NCI-H82 (cell line): ENCODE data around the gene LMO7.

Source experiments
- DNase-seq: peaks from one replicate; lab custom pipeline; 2025; lab: John Stamatoyannopoulos, UW

The LMO7 gene

DNA sequence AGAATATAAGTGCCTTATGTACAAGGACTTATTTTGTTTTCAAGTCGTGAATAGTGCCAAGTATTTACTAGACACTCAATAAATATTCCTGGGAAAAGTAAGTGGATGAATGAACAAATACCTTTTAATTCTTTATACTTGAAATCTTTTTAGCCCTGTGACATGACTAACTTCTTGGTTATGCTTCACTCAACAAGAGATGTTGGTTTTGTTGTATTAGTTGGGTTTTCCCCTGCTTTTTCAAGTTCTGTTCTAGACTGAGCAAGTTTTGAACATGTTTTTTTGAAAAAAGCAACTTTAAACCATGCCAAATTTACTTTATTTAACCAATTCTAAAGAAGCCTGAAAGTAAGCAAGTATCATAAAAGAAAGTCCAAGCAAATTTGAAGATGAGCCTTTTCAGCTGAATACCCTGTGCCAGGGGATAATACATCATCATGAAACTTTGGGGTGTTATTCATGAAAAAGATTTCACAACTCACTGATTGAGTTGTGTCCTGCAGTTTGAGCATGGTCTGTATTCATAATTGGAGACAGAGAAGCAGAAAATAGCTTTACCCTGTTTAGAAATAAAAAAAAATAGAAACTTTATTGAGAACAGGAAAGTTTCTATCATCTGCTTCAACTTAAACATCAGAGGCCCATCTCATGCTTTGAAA lies 11.1 kb downstream of the LMO7 start:
- DNase-seq: no peak

GRCh38 chr13:75648446-75648845 lies 12.3 kb downstream of the LMO7 start:
- DNase-seq: no peak

DNA sequence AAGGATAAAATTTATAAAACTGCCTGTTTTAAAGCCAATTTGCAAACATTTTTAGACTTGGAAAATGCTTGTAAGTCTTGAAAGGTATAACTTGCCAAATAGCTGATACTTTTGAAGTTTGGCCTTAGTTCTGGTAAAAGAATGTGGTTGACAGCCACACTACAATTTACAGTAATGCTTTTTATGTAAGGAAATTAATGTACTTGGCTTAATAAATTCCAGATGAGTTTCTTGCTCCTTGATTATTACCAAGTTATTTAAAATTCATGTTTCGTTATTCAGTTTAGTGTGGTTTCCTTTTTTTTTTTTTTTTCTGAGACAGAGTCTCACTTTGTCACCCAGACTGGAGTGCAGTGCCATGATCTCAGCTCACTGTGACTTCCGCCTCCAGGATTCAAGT lies 14.9 kb downstream of the LMO7 start:
- no peak for DNase-seq

- DNase-seq: no peak
Observed at GRCh38 chr13:75652726-75653125, 16.6 kb downstream of the LMO7 start.

- DNase-seq: no peak
Observed at GRCh38 chr13:75656425-75656989, 20.4 kb downstream of the LMO7 start.

DNA sequence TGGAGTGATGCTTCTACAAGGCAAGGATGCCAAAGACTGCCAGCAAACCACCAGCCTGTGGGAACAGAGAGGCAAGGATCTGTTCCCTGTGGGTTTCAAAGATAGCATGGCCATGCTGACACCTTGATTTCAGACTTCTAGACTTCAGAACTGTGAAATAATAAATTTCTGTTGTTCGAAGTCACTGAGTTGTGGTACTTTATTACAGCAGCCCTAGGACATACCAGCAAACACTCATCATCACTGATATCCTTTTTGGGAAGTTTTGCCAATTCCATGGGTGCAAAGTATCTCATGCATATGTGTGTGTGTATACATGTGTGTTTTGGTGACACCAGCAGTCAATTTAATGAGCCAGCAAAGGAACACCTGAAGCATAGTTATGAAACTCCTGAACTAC lies 21.0 kb downstream of the LMO7 start:
- no peak for DNase-seq

- DNase-seq: no peak
Observed at GRCh38 chr13:75660694-75661093, 24.6 kb downstream of the LMO7 start.

DNA sequence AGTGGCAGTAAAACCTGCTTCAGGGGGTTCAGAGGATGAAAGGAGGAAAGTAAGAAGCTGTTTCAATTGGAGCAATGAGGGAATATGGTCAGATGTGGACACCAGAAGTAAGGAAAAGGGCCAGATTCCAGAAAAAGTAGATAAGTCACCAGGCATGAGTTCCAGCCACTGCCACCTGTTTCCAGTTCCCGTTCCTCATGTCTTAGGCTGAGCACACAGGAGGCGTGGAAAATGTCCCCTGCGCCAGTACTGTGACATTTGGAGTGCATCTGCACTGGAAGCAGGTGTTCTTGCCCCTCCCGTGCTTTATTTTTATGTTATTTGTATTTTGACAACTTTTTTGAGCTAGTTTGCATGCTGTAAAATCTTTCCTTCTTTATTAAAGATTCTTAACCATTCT lies 25.3 kb downstream of the LMO7 start:
- no peak for DNase-seq

DNA sequence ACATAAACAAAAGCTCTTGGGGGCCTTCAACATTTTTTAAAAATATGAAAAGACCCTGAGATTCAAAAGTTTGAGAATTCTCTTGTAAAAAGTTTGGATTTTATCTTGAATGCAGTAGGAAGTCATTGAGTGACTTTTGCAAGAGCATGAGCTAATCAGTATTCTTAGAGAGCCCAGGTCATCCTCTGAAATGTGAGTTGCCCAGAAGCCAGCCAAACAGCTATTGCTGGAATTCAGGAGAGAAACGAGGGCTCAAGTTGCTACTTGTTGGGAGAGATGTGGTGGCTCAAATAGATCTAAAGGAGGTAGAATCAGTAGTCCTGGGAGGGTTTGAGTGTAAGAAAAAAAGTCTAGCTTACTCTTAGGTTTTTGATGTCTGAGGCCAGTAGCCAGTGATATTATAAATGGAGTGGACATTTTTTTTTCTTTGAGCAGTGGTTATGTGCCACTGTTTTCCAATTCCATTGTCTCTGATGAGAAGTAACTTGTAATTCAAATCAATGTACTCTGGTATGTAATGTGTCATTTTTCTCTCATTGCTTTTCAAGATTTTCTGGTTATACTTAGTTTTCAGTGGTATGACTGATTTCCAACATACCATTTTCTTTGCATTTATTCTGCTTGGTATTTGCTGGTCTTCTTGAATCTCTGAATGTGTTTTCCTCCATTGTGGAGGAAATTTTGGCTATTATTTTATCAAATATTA lies 30.7 kb downstream of the LMO7 start:
- no peak for DNase-seq

GRCh38 chr13:75669706-75670105 lies 33.6 kb downstream of the LMO7 start:
- DNase-seq: no peak

DNA sequence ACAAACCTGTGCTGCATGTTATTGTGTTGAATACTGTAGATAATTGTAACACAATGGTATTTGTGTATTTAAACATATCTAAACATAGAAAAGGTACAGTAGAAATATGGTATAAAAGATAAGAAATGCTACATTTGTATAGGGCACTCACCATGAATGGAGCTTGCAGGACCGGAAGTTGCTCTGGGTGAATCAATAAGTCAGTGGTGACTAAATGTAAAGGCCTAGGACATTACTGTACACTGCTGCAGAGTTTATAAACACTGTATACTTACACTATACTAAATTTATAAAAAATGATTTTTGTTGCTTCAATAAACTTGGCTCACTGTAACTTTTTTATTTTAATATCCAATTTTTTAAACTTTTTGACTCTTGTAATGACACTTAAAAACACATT lies 34.4 kb downstream of the LMO7 start:
- no peak for DNase-seq

- no peak for DNase-seq
Observed at GRCh38 chr13:75675421-75675820, 39.3 kb downstream of the LMO7 start.

DNA sequence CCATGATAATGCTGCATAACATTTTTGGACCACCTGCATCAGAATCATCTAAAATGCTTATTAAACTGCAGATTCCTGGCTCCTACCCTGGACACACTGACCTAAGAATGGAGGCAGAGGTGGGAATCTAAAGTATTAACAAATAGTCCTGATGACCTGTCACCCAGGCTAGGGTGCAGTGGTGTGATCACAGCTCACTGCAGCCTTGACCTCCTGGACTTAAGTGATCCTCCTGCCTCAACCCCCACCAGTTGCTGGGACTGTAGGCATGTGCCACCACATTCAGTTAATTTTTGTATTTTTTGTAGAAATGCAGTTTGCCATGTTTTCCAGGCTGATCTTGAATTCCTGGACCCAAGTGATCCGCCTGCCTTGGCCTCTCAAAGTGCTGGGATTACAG lies 43.3 kb downstream of the LMO7 start:
- DNase-seq: no peak

GRCh38 chr13:75680251-75680650 lies 44.1 kb downstream of the LMO7 start:
- peak; percentile 25 for DNase-seq

- no peak for DNase-seq
Observed at GRCh38 chr13:75682326-75682725, 46.2 kb downstream of the LMO7 start.

DNA sequence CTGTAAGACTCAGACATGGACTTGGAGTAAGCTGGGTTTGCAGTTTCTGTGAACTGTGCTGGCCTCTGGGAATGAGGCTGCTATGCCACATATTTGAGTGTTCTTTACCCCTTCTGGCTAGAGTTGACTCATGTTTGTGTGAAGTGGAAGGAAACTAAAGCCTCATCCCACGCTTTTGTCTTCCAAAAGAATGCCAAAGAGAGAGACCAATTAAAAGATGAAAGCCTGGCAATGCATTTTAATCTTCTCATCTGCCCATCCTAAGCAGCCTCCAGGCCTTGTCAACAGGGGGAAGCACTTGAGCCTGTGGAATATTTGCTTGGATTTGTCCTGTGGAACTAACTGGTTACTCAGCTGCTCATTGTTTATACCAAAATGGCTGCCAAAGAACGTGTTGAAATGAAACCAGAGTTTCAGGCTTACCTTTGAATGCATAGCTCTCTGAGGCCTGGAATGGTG lies 49.1 kb downstream of the LMO7 start:
- peak; percentile 35 for DNase-seq

DNA sequence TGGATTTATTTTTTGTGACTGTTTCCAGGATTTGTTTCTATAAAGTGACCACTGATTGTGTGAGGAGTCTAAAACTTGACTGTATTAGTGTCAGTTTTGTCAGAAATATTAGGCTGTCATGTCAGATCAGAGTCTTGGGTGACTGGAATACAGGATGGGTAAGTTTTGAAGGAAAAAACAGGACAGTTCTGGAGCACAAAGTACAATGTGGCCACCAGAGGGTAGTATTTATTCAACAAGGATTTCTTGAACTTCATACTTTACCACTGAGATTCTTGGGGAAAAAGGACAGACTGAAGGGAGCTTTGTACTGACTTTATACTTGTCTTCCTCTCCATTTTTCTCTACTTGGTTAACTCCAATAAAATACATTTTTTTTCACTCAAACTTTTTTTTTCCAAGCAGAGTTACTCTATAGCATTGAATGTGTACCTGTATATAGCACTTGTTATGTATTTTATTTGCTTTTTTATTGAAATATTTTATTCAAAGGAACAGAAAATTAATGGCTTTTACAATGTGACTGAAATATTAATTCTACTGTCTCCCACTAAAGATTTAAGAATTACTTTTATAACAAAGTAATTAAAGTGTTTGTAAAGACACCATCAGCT lies 51.1 kb downstream of the LMO7 start:
- DNase-seq: peak; percentile 61

- no peak for DNase-seq
Observed at GRCh38 chr13:75689686-75690085, 53.6 kb downstream of the LMO7 start.

GRCh38 chr13:75690607-75691006 lies 54.5 kb downstream of the LMO7 start:
- DNase-seq: no peak

- DNase-seq: no peak
Observed at GRCh38 chr13:75691183-75691582, 55.1 kb downstream of the LMO7 start.

- DNase-seq: no peak
Observed at GRCh38 chr13:75693227-75693626, 57.1 kb downstream of the LMO7 start.

- DNase-seq: no peak
Observed at GRCh38 chr13:75694722-75695121, 58.6 kb downstream of the LMO7 start.

DNA sequence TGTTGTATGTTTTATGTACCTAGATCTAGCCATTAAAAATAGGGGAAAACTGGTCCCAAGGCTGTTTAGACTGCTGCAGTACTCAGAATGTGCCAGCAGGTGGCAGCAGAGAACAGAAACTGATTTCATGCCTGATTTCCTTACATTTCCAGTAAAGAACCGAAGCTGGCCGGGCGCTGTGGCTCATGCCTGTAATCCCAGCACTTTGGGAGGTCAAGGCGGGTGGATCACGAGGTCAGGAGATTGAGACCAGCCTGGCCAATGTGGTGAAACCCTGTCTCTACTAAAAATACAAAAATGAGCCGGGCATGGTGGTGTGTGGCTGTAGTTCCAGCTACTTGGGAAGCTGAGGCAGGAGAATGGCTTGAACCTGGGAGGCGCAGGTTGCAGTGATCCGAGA lies 59.8 kb downstream of the LMO7 start:
- DNase-seq: peak; percentile 82
